ENCODE results near the gene TMEM175.
"Not testable (repeated sequence)": the region's sequence is repeated elsewhere in the genome, so short reads cannot be mapped to it uniquely, and the experiment has no call there.

Gene TMEM175

GRCh38 chr4:931194-931959, 883 bp upstream of the TMEM175 start:
- H4K12ac ChIP-seq (ENCODE audit: low read depth, low read length) = peak overlapping the region; percentile 83
- no peaks in the 10 kb centered on the region for H3K27me3 ChIP-seq (ENCODE audit: insufficient read depth, low read length)
- H4K91ac ChIP-seq (ENCODE audit: low read depth, low read length) = peak overlapping the region; percentile 88
- H3K9ac ChIP-seq (ENCODE audit: low read length) = peak overlapping the region; percentile 98
- DNase-seq = peak in 1 of 2 donors; percentile 16
- peaks cover 7 to 8% of the 10 kb centered on the region in 2 experiments for H3K4me1 ChIP-seq (ENCODE audit: control insufficient read depth in 1 of 2, insufficient read depth in 2 of 2, low read length in 2 of 2)
- H3K79me2 ChIP-seq (ENCODE audit: control insufficient read depth, insufficient read depth, low read length, poor library complexity) = peaks cover 22% of the 10 kb centered on the region
- peak overlapping the region; percentile 65 for H2AFZ ChIP-seq (ENCODE audit: insufficient read depth, low read length, poor library complexity)
- H2AK5ac ChIP-seq (ENCODE audit: low read length) = peak overlapping the region; percentile 96
- H3K9me3 ChIP-seq (ENCODE audit: insufficient read depth, low read depth, low read length) = no peaks in the 10 kb centered on the region
- no peak overlapping the region for H3K23ac ChIP-seq (ENCODE audit: low read length)
- peak overlapping the region; percentile 86 for H3K18ac ChIP-seq (ENCODE audit: low read length)
- peak overlapping the region; percentile 95 for H4K8ac ChIP-seq (ENCODE audit: low read depth, low read length)
- peak overlapping the region; percentile 67 for H2BK5ac ChIP-seq (ENCODE audit: low read depth, low read length, poor library complexity)
- H3K4me3 ChIP-seq (ENCODE audit: low read depth, low read length) = peak overlapping the region; percentile 100
- H3K27ac ChIP-seq (ENCODE audit: low read depth, low read length) = peak overlapping the region; percentile 50
- H3K4ac ChIP-seq (ENCODE audit: low read depth, low read length) = peak overlapping the region; percentile 95
- peak overlapping the region; percentile 94 for H3K14ac ChIP-seq (ENCODE audit: low read length)
- H3K36me3 ChIP-seq (ENCODE audit: control insufficient read depth in 1 of 2, insufficient read depth in 2 of 2, low read length in 2 of 2) = peaks cover 0 to 5% of the 10 kb centered on the region in 2 experiments
- no CpG with 5 or more reads among the region's 31 CpGs for WGBS (ENCODE audit: extremely low coverage, insufficient coverage, insufficient read length)
- peaks cover 7% of the 10 kb centered on the region for H3K79me1 ChIP-seq (ENCODE audit: low read length)
- no peak overlapping the region for H2BK12ac ChIP-seq (ENCODE audit: low read length)
- H3K4me2 ChIP-seq (ENCODE audit: low read length) = peak overlapping the region; percentile 58
- H2BK120ac ChIP-seq (ENCODE audit: insufficient read depth, low read length, poor library complexity) = peak overlapping the region; percentile 61

GRCh38 chr4:932713-933070, 432 bp downstream of the TMEM175 start:
- Histone ChIP-seq H3K79me2 (ENCODE audit: control insufficient read depth, insufficient read depth, low read length, poor library complexity) (peaks cover 22% of the 10 kb centered on the region), H3K4me2 (ENCODE audit: low read length) (peak overlapping the region; percentile 100), H3K4ac (ENCODE audit: low read depth, low read length) (no peak overlapping the region), H2AK5ac (ENCODE audit: low read length) (no peak overlapping the region), H3K79me1 (ENCODE audit: low read length) (peaks cover 7% of the 10 kb centered on the region), H2BK5ac (ENCODE audit: low read depth, low read length, poor library complexity) (no peak overlapping the region), H3K23ac (ENCODE audit: low read length) (no peak overlapping the region), H3K36me3 (ENCODE audit: control insufficient read depth in 1 of 2, insufficient read depth in 2 of 2, low read length in 2 of 2) (peaks cover 0 to 5% of the 10 kb centered on the region in 2 experiments), H2BK12ac (ENCODE audit: low read length) (no peak overlapping the region), H3K18ac (ENCODE audit: low read length) (no peak overlapping the region), H3K27ac (ENCODE audit: low read depth, low read length) (peak overlapping the region; percentile 26), H3K4me3 (ENCODE audit: low read depth, low read length) (peak overlapping the region; percentile 100), H4K12ac (ENCODE audit: low read depth, low read length) (peak overlapping the region; percentile 9), H4K91ac (ENCODE audit: low read depth, low read length) (no peak overlapping the region), H3K14ac (ENCODE audit: low read length) (no peak overlapping the region), H3K4me1 (ENCODE audit: control insufficient read depth in 1 of 2, insufficient read depth in 2 of 2, low read length in 2 of 2) (peaks cover 7 to 8% of the 10 kb centered on the region in 2 experiments), H4K8ac (ENCODE audit: low read depth, low read length) (peak overlapping the region; percentile 77), H2AFZ (ENCODE audit: insufficient read depth, low read length, poor library complexity) (peak overlapping the region; percentile 65), H3K9me3 (ENCODE audit: insufficient read depth, low read depth, low read length) (no peaks in the 10 kb centered on the region), H3K9ac (ENCODE audit: low read length) (peak overlapping the region; percentile 94), H2BK120ac (ENCODE audit: insufficient read depth, low read length, poor library complexity) (no peak overlapping the region), H3K27me3 (ENCODE audit: insufficient read depth, low read length) (no peaks in the 10 kb centered on the region)
- DNase-seq = no peak
- no CpG with 5 or more reads among the region's 11 CpGs for WGBS (ENCODE audit: extremely low coverage, insufficient coverage, insufficient read length)

GRCh38 chr4:939508-939907, 7.2 kb downstream of the TMEM175 start:
- not testable (repeated sequence) for H3K27me3 ChIP-seq (ENCODE audit: insufficient read depth, low read length); H3K4me1 ChIP-seq (ENCODE audit: control insufficient read depth in 1 of 2, insufficient read depth in 2 of 2, low read length in 2 of 2); H3K4ac ChIP-seq (ENCODE audit: low read depth, low read length); DNase-seq; H2BK5ac ChIP-seq (ENCODE audit: low read depth, low read length, poor library complexity); H2AK5ac ChIP-seq (ENCODE audit: low read length); H3K14ac ChIP-seq (ENCODE audit: low read length); H4K8ac ChIP-seq (ENCODE audit: low read depth, low read length); H3K4me2 ChIP-seq (ENCODE audit: low read length); H3K9me3 ChIP-seq (ENCODE audit: insufficient read depth, low read depth, low read length); H3K18ac ChIP-seq (ENCODE audit: low read length); H4K12ac ChIP-seq (ENCODE audit: low read depth, low read length); H3K23ac ChIP-seq (ENCODE audit: low read length); H3K9ac ChIP-seq (ENCODE audit: low read length); H2BK120ac ChIP-seq (ENCODE audit: insufficient read depth, low read length, poor library complexity); H2AFZ ChIP-seq (ENCODE audit: insufficient read depth, low read length, poor library complexity); H3K79me2 ChIP-seq (ENCODE audit: control insufficient read depth, insufficient read depth, low read length, poor library complexity); H3K36me3 ChIP-seq (ENCODE audit: control insufficient read depth in 1 of 2, insufficient read depth in 2 of 2, low read length in 2 of 2); H3K79me1 ChIP-seq (ENCODE audit: low read length); H3K27ac ChIP-seq (ENCODE audit: low read depth, low read length); H3K4me3 ChIP-seq (ENCODE audit: low read depth, low read length); H2BK12ac ChIP-seq (ENCODE audit: low read length); H4K91ac ChIP-seq (ENCODE audit: low read depth, low read length)
- WGBS (ENCODE audit: extremely low coverage, insufficient coverage, insufficient read length) = no CpG with 5 or more reads among the region's 4 CpGs

GRCh38 chr4:945274-946102, 13.2 kb downstream of the TMEM175 start:
- H3K79me2 ChIP-seq (ENCODE audit: control insufficient read depth, insufficient read depth, low read length, poor library complexity) = no peaks in the 10 kb centered on the region
- no peak overlapping the region for H2AK5ac ChIP-seq (ENCODE audit: low read length)
- no peak overlapping the region for H4K8ac ChIP-seq (ENCODE audit: low read depth, low read length)
- no CpG with 5 or more reads among the region's 28 CpGs for WGBS (ENCODE audit: extremely low coverage, insufficient coverage, insufficient read length)
- H3K4me2 ChIP-seq (ENCODE audit: low read length) = no peak overlapping the region
- H2BK5ac ChIP-seq (ENCODE audit: low read depth, low read length, poor library complexity) = no peak overlapping the region
- peaks cover 0 to 3% of the 10 kb centered on the region in 2 experiments for H3K4me1 ChIP-seq (ENCODE audit: control insufficient read depth in 1 of 2, insufficient read depth in 2 of 2, low read length in 2 of 2)
- no peak overlapping the region for H3K14ac ChIP-seq (ENCODE audit: low read length)
- no peak overlapping the region for H3K23ac ChIP-seq (ENCODE audit: low read length)
- no peak for DNase-seq
- peaks cover 2% of the 10 kb centered on the region for H3K27me3 ChIP-seq (ENCODE audit: insufficient read depth, low read length)
- no peak overlapping the region for H3K4me3 ChIP-seq (ENCODE audit: low read depth, low read length)
- H2AFZ ChIP-seq (ENCODE audit: insufficient read depth, low read length, poor library complexity) = no peak overlapping the region
- no peak overlapping the region for H4K12ac ChIP-seq (ENCODE audit: low read depth, low read length)
- no peak overlapping the region for H4K91ac ChIP-seq (ENCODE audit: low read depth, low read length)
- no peak overlapping the region for H3K18ac ChIP-seq (ENCODE audit: low read length)
- no peak overlapping the region for H3K4ac ChIP-seq (ENCODE audit: low read depth, low read length)
- H3K9me3 ChIP-seq (ENCODE audit: insufficient read depth, low read depth, low read length) = no peaks in the 10 kb centered on the region
- H2BK12ac ChIP-seq (ENCODE audit: low read length) = no peak overlapping the region
- H3K27ac ChIP-seq (ENCODE audit: low read depth, low read length) = no peak overlapping the region
- H2BK120ac ChIP-seq (ENCODE audit: insufficient read depth, low read length, poor library complexity) = no peak overlapping the region
- H3K9ac ChIP-seq (ENCODE audit: low read length) = no peak overlapping the region
- no peaks in the 10 kb centered on the region for H3K36me3 ChIP-seq (ENCODE audit: control insufficient read depth in 1 of 2, insufficient read depth in 2 of 2, low read length in 2 of 2)
- H3K79me1 ChIP-seq (ENCODE audit: low read length) = no peaks in the 10 kb centered on the region
